ENCODE measurements around the gene CLDN5.

DNA sequence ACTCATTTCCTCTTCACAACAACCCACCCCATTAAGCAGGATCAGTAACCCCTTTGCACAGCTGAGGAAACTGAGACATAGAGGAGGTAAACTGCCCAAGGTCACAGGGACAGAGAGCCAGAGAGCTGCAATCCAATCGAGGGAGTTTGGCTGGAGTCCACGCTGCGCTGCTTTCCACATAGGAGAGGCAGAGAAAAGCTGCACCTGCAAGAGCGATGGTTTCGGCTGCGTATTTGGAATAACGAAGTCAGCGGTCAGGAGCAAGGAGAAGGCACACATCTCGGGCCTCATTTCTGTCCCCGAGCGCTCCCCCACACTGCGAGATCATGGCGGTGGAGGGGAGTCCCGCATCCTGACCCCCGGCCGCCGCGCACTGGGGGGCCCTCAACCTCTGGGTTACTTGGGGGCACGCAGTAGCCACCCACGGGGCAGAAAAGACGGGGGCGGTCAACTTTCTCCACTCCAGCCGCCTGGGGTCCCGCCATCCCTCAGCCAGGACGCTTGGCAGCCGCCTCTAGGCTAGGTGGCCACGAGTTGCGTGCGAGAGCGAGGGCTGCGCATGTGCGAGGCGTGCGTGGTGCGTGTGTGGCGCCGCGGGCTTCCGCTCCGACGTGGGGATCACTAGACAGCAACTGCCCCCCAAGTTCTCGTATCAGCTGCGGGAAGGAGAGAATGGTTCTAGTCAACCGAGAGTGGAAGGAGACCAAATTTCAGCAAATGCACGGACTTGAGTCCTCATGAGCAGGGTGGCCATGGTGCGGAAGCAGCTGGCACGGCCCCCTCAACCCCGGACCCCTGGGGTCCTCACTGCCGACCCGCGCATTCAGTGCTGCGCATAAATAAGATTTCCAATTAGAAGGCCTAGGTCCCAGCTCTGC is 42.3 kb upstream of the CLDN5 start:
- no peak for TF ChIP-seq POLR2A (IDR thresholded peaks at IDR 0.05)
- TF ChIP-seq, protein P1, sequence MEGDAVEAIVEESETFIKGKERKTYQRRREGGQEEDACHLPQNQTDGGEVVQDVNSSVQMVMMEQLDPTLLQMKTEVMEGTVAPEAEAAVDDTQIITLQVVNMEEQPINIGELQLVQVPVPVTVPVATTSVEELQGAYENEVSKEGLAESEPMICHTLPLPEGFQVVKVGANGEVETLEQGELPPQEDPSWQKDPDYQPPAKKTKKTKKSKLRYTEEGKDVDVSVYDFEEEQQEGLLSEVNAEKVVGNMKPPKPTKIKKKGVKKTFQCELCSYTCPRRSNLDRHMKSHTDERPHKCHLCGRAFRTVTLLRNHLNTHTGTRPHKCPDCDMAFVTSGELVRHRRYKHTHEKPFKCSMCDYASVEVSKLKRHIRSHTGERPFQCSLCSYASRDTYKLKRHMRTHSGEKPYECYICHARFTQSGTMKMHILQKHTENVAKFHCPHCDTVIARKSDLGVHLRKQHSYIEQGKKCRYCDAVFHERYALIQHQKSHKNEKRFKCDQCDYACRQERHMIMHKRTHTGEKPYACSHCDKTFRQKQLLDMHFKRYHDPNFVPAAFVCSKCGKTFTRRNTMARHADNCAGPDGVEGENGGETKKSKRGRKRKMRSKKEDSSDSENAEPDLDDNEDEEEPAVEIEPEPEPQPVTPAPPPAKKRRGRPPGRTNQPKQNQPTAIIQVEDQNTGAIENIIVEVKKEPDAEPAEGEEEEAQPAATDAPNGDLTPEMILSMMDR (IDR thresholded peaks at IDR 0.05), result no peak
